ENCODE results near the gene TUBE1. TPM values are rescaled to one million over a fixed set of nuclear protein-coding genes. Genes with fewer than 3 reads are reported as not detected.

TUBE1 gene
- total RNA-seq, 2 experiments from 2014 or later, result 38.7 to 39.1 TPM

GRCh38 chr6:112039431-112039770, 47.9 kb downstream of the TUBE1 start:
- intact Hi-C loops (cut with micrococcal nuclease), result no loop called here
- no peak for TF ChIP-seq CTCF (IDR thresholded peaks at IDR 0.05)
- Mint-ChIP-seq H3K27me3 (no peaks in the 10 kb centered on the region), H3K4me3 (no peak overlapping the region), H3K9me3 (no peaks in the 10 kb centered on the region), H3K27ac (no peak overlapping the region), H3K36me3 (ENCODE audit: low read depth) (no peaks in the 10 kb centered on the region), H3K4me1 (ENCODE audit: low read depth) (peaks cover 68% of the 10 kb centered on the region)
- no peak for ATAC-seq
- DNase-seq, result no peak
- CTCF ChIA-PET, result interaction anchor here (1.5 to 7.4 kb wide), 7 partner anchors 9 to 780 kb away, joined by 4 to 80 read pairs (median 11); a partner anchor contains a TSS
- POLR2A ChIA-PET, result interaction anchor here (0.9 to 1.6 kb wide), 5 partner anchors 29 to 338 kb away, joined by 3 to 5 read pairs (median 3); no protein-coding TSS in a partner anchor

- DNase-seq (no peak), ATAC-seq (no peak)
- POLR2A ChIA-PET, result interaction anchor here (0.9 to 1.6 kb wide), 4 partner anchors 28 to 338 kb away, joined by 3 to 5 read pairs (median 3); no protein-coding TSS in a partner anchor
- Mint-ChIP-seq H3K36me3 (ENCODE audit: low read depth) (no peaks in the 10 kb centered on the region), H3K4me1 (ENCODE audit: low read depth) (peaks cover 69% of the 10 kb centered on the region), H3K9me3 (no peaks in the 10 kb centered on the region), H3K4me3 (no peak overlapping the region), H3K27ac (no peak overlapping the region), H3K27me3 (no peaks in the 10 kb centered on the region)
- CTCF ChIA-PET, result interaction anchor here (0.9 to 7.4 kb wide), 8 partner anchors 8 to 780 kb away, joined by 3 to 80 read pairs (median 8); partner anchors contain the start of gene FYN
- intact Hi-C loops (cut with micrococcal nuclease), result no loop called here
- no peak for TF ChIP-seq CTCF (IDR thresholded peaks at IDR 0.05)
Measured at GRCh38 chr6:112038756-112039430, 48.4 kb downstream of the TUBE1 start.

- Mint-ChIP-seq H3K4me1 (ENCODE audit: low read depth) (peaks cover 72% of the 10 kb centered on the region), H3K27ac (peak overlapping the region; percentile 36), H3K9me3 (no peaks in the 10 kb centered on the region), H3K27me3 (no peaks in the 10 kb centered on the region), H3K36me3 (ENCODE audit: low read depth) (no peaks in the 10 kb centered on the region), H3K4me3 (no peak overlapping the region)
- POLR2A ChIA-PET, result interaction anchor here (1.1 to 1.6 kb wide), 2 partner anchors 27 to 245 kb away, joined by 3 to 5 read pairs; no protein-coding TSS in a partner anchor
- ATAC-seq (no peak), DNase-seq (no peak)
- intact Hi-C loops (cut with micrococcal nuclease), result no loop called here
- no peak for TF ChIP-seq CTCF (IDR thresholded peaks at IDR 0.05)
- CTCF ChIA-PET, result interaction anchor here (0.9 to 7.4 kb wide), 8 partner anchors 10 to 779 kb away, joined by 3 to 80 read pairs (median 8); partner anchors contain the start of gene FYN
Measured at GRCh38 chr6:112038268-112038667, 49.0 kb downstream of the TUBE1 start.

- ATAC-seq, result peak; percentile 47
- no peak overlapping the region for H3K4me3 Mint-ChIP-seq
- no peaks in the 10 kb centered on the region for H3K36me3 Mint-ChIP-seq (ENCODE audit: low read depth)
Measured at GRCh38 chr6:112037783-112038216, 49.5 kb downstream of the TUBE1 start.

More at GRCh38 chr6:112037783-112038216, 49.5 kb downstream of the TUBE1 start:
- Mint-ChIP-seq H3K4me1 (ENCODE audit: low read depth) (peaks cover 71% of the 10 kb centered on the region), H3K27me3 (no peaks in the 10 kb centered on the region), H3K27ac (peak overlapping the region; percentile 36), H3K9me3 (no peaks in the 10 kb centered on the region)
- POLR2A ChIA-PET, result interaction anchor here (1.6 kb wide), 1 partner anchor 244 kb away, joined by 5 read pairs; no protein-coding TSS in a partner anchor
- no peak for TF ChIP-seq CTCF (IDR thresholded peaks at IDR 0.05)
- DNase-seq, result peak; percentile 60
- CTCF ChIA-PET, result interaction anchor here (1.1 to 7.4 kb wide), 5 partner anchors 10 to 779 kb away, joined by 3 to 80 read pairs (median 8); a partner anchor contains a TSS
- intact Hi-C loops (cut with micrococcal nuclease), result no loop called here
